ENCODE measurements around the gene ZC2HC1B.

- TF ChIP-seq POLR2AphosphoS5 (IDR thresholded peaks at IDR 0.05; ENCODE audit: low read depth, low read length) (no peak), TAF1 (IDR thresholded peaks at IDR 0.05; ENCODE audit: borderline replicate concordance, insufficient read depth, low read length) (no peak), SIN3A (IDR thresholded peaks at IDR 0.05; ENCODE audit: borderline replicate concordance, insufficient read depth, low read length) (no peak), FOXP2 (optimal IDR thresholded peaks at IDR 0.05; ENCODE audit: borderline replicate concordance, extremely low read depth, extremely low read length, insufficient read depth) (no peak)
- TF ChIP-seq, protein P1, sequence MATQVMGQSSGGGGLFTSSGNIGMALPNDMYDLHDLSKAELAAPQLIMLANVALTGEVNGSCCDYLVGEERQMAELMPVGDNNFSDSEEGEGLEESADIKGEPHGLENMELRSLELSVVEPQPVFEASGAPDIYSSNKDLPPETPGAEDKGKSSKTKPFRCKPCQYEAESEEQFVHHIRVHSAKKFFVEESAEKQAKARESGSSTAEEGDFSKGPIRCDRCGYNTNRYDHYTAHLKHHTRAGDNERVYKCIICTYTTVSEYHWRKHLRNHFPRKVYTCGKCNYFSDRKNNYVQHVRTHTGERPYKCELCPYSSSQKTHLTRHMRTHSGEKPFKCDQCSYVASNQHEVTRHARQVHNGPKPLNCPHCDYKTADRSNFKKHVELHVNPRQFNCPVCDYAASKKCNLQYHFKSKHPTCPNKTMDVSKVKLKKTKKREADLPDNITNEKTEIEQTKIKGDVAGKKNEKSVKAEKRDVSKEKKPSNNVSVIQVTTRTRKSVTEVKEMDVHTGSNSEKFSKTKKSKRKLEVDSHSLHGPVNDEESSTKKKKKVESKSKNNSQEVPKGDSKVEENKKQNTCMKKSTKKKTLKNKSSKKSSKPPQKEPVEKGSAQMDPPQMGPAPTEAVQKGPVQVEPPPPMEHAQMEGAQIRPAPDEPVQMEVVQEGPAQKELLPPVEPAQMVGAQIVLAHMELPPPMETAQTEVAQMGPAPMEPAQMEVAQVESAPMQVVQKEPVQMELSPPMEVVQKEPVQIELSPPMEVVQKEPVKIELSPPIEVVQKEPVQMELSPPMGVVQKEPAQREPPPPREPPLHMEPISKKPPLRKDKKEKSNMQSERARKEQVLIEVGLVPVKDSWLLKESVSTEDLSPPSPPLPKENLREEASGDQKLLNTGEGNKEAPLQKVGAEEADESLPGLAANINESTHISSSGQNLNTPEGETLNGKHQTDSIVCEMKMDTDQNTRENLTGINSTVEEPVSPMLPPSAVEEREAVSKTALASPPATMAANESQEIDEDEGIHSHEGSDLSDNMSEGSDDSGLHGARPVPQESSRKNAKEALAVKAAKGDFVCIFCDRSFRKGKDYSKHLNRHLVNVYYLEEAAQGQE (IDR thresholded peaks at IDR 0.05; ENCODE audit: insufficient read depth in 1 of 2, low read depth in 2 of 2, low read length in 2 of 2), result no peak
Measured at GRCh38 chr6:143840595-143841265, 23.5 kb upstream of the ZC2HC1B start.

All from PFSK-1 (cell line).